Loucy (cell line): ENCODE data around the gene PPM1L.

Experiments used
- EZH2phosphoT487 ChIP-seq: fragments of 200-600 bp; IDR thresholded peaks from 2 replicates; pipeline ENCODE4 v1.6.1; 2018; ENCODE audit warnings: antibody characterized with exemption, mild to moderate bottlenecking, moderate library complexity, borderline replicate concordance
- TF ChIP-seq, protein P1 (sequence below): fragments of 200-600 bp; sonication (generic); conservative IDR thresholded peaks from 2 replicates; pipeline ENCODE4 v1.5.1; 2014; ENCODE audit warnings: mild to moderate bottlenecking, antibody characterized with exemption, low read length

DNA sequence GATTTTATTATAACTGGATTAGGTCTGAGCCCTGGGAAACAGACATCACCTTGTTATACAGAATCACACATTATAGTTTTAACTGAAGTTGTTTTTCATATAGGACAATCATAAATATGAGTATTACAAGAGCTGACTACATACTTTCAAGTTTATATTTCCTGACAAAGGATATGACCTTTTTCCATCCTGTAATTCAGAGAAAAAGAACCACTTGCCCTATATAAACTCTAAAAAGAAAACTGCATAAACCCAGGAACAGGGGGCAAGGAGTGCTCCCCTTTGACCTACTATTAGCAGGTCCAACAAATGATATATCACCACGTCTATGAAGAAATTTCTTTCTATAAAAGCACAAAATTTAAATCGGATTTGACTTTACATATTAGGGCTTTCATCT lies 328.2 kb downstream of the PPM1L start:
- TF ChIP-seq, protein P1, sequence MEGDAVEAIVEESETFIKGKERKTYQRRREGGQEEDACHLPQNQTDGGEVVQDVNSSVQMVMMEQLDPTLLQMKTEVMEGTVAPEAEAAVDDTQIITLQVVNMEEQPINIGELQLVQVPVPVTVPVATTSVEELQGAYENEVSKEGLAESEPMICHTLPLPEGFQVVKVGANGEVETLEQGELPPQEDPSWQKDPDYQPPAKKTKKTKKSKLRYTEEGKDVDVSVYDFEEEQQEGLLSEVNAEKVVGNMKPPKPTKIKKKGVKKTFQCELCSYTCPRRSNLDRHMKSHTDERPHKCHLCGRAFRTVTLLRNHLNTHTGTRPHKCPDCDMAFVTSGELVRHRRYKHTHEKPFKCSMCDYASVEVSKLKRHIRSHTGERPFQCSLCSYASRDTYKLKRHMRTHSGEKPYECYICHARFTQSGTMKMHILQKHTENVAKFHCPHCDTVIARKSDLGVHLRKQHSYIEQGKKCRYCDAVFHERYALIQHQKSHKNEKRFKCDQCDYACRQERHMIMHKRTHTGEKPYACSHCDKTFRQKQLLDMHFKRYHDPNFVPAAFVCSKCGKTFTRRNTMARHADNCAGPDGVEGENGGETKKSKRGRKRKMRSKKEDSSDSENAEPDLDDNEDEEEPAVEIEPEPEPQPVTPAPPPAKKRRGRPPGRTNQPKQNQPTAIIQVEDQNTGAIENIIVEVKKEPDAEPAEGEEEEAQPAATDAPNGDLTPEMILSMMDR, result no peak
- TF ChIP-seq EZH2phosphoT487, result no peak
